ENCODE results near the gene TEF. TPM values are rescaled to one million over a fixed set of nuclear protein-coding genes. Genes with fewer than 3 reads are reported as not detected.

TEF gene
- polyA plus RNA-seq, 1 of the 3 experiments (the other 2 are of a cell fraction), result 3.6 TPM

DNA sequence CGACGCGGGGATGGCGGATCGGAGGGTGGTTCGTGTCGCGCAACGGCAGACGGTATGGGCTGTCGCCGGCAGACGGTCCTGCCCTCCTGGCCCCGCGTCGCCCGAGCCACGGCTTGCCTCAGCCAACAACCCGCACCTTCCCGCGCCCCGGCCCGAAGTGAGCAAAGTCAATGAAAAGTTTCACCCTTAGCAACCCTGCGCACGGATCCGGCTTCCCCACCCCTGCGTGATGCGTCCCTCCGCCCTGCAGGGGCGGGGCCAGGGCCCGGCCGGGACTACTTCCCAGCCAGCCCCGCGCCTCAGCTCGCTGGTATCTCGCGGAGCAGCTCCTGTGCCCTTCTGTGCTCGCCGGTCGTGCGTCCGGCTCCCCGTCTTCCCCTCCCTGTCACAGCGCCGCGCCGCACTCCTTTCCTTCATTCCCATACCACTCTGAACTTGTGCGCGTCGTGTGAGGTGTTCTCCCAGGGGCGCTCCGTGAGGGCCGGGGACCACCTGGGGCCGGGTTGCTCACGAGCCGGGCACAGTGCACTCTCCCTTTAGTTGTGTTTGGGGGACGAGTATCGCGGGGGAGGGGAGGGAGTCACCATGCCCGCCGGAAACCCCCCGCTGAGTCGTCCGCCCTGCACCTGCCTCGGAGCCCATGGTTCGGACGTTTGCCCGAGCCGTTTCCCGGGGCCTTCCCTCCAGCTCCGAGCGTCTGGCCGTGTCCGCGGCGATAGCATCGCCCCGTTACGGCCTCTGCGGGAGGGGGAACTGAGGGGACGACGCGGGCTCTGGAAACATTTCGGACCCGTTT, 65.1 kb downstream of the TEF start, which contains the start of gene TOB2:
Gene TOB2 (minus strand): TSS at position 163 of the 796 bp plus-strand sequence. CDS start 9,456 bp downstream, outside the sequence.
- WGBS (ENCODE audit: low lambda C conversion rate), result 0% methylated on average over 8 of the region's 85 CpGs
- H3K79me2 ChIP-seq (ENCODE audit: insufficient read depth), result peaks cover 46% of the 10 kb centered on the region

More for the DNA sequence above, 65.1 kb downstream of the TEF start, which contains the start of gene TOB2:
- Histone ChIP-seq H3K4me2 (peak within 1 kb of the TSS; percentile 94), H2AFZ (ENCODE audit: low read depth) (peak within 1 kb of the TSS; percentile 59; the same call in 1 of the 2 replicates), H3F3A (replicated peaks; ENCODE audit: insufficient read depth) (no peaks in the 10 kb centered on the region), H3K36me3 (replicated peaks in 1 of 2; ENCODE audit: control insufficient read depth in 1 of 2, insufficient read depth in 2 of 2, low read length in 1 of 2) (peaks cover 7 to 8% of the 10 kb centered on the region in 2 experiments), H3K9me3 (no peaks in the 10 kb centered on the region), H3K9ac (peak within 1 kb of the TSS; percentile 90), H3K9me2 (no peaks in the 10 kb centered on the region), H3K27ac (ENCODE audit: low read depth in 2 of 2, low read length in 1 of 2) (peak within 1 kb of the TSS; percentile 86 to 97), H3K27me3 (ENCODE audit: insufficient read depth) (no peaks in the 10 kb centered on the region), H4K20me1 (ENCODE audit: insufficient read depth) (peaks cover 11% of the 10 kb centered on the region; the same call in 1 of the 2 replicates), H3K4me1 (ENCODE audit: control insufficient read depth in 1 of 2, insufficient read depth in 2 of 2, low read depth in 1 of 2, low read length in 1 of 2) (peaks cover 0 to 5% of the 10 kb centered on the region in 2 experiments; a peak in 2 of 4 replicates), H3K4me3 (ENCODE audit: low read depth in 2 of 2, low read length in 1 of 2) (peak within 1 kb of the TSS; percentile 68 to 74)
- ChIA-PET POLR2A (interaction anchor here (0.9 to 3.1 kb wide), 4 partner anchors 22 to 161 kb away, joined by 3 to 15 read pairs (median 6); partner anchors contain the start of genes ACO2, PHF5A and RANGAP1), CTCF (interaction anchor here (1.4 to 1.7 kb wide), 2 partner anchors 43 to 97 kb away, joined by 3 to 5 read pairs; partner anchors contain the start of gene POLR3H)
- peak; percentile 80 for DNase-seq
- TF ChIP-seq CTCF (IDR thresholded peaks at IDR 0.05) (no peak), POLR2AphosphoS5 (IDR thresholded peaks at IDR 0.05; ENCODE audit: low read depth, low read length) (peak; percentile 97), TCF12 (IDR thresholded peaks at IDR 0.05) (peak; percentile 16; the same call in 1 of the 2 replicates), NFIC (IDR thresholded peaks at IDR 0.05; ENCODE audit: borderline replicate concordance) (peak; percentile 29; the same call in 1 of the 2 replicates), FOXM1 (IDR thresholded peaks at IDR 0.05; ENCODE audit: low read depth) (no peak), RAD21 (IDR thresholded peaks at IDR 0.05; ENCODE audit: low read length) (no peak), CHD2 (IDR thresholded peaks at IDR 0.05; ENCODE audit: low read length, partially characterized antibody) (peak; percentile 98), MXI1 (IDR thresholded peaks at IDR 0.05; ENCODE audit: low read depth, low read length) (peak; percentile 58), RFX5 (IDR thresholded peaks at IDR 0.05; ENCODE audit: low read length) (peak; percentile 73), MAX (IDR thresholded peaks at IDR 0.05; ENCODE audit: low read depth) (no peak), RXRA (IDR thresholded peaks at IDR 0.05; ENCODE audit: borderline replicate concordance, low read depth) (peak; percentile 21; the same call in 1 of the 2 replicates), RCOR1 (IDR thresholded peaks at IDR 0.05; ENCODE audit: low read length) (peak; percentile 65), MEF2A (IDR thresholded peaks at IDR 0.05; ENCODE audit: borderline replicate concordance, low read depth) (no peak), SMC3 (IDR thresholded peaks at IDR 0.05; ENCODE audit: low read depth, low read length) (no peak; the same call in 1 of the 2 replicates), PBX3 (IDR thresholded peaks at IDR 0.05) (peak; percentile 88), GATA2 (CRISPR knock-in tag; IDR thresholded peaks at IDR 0.05) (no peak), TAF1 (IDR thresholded peaks at IDR 0.05; ENCODE audit: borderline replicate concordance, low read depth, low read length) (peak; percentile 95), FOXJ3 (CRISPR knock-in tag; IDR thresholded peaks at IDR 0.05) (no peak), ELF1 (IDR thresholded peaks at IDR 0.05) (no peak), SIN3A (IDR thresholded peaks at IDR 0.05; ENCODE audit: borderline replicate concordance, low read depth, low read length) (peak; percentile 95; the same call in 1 of the 2 replicates), GABPA (IDR thresholded peaks at IDR 0.05; ENCODE audit: low read depth) (peak; percentile 19; the same call in 1 of the 2 replicates)
- TF ChIP-seq, protein P1, sequence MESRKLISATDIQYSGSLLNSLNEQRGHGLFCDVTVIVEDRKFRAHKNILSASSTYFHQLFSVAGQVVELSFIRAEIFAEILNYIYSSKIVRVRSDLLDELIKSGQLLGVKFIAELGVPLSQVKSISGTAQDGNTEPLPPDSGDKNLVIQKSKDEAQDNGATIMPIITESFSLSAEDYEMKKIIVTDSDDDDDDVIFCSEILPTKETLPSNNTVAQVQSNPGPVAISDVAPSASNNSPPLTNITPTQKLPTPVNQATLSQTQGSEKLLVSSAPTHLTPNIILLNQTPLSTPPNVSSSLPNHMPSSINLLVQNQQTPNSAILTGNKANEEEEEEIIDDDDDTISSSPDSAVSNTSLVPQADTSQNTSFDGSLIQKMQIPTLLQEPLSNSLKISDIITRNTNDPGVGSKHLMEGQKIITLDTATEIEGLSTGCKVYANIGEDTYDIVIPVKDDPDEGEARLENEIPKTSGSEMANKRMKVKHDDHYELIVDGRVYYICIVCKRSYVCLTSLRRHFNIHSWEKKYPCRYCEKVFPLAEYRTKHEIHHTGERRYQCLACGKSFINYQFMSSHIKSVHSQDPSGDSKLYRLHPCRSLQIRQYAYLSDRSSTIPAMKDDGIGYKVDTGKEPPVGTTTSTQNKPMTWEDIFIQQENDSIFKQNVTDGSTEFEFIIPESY (IDR thresholded peaks at IDR 0.05; ENCODE audit: borderline replicate concordance, low read depth), result 0 out of 2 replicates have a peak, but pooled peaks have one; percentile 17

All from SK-N-SH (cell line).